Liver (tissue), 9 donors: Measurements from ENCODE around the gene RAPGEF4. TPM values are rescaled to one million over a fixed set of nuclear protein-coding genes. Genes with fewer than 3 reads are reported as not detected.

Source experiments
- DNase-seq: peaks from one replicate; pipeline ENCODE4 v3.0.0-alpha.2; 2017; ENCODE audit warnings: low spot score
- H3K27ac ChIP-seq, 2 donors: one replicate each; pipeline ENCODE4 v1.7.0; 2013; ENCODE audit warnings: inconsistent platforms in 2 of 2, low read length in 2 of 2, control low read depth in 1 of 2, low read depth in 1 of 2, mild to moderate bottlenecking in 1 of 2
- H3K27me3 ChIP-seq, 4 donors: one replicate each; pipeline versions ENCODE4 v1.6.1 to v1.7.0; 2013; ENCODE audit warnings: low read length in 3 of 4, inconsistent platforms in 1 of 4, mild to moderate bottlenecking in 1 of 4, moderate library complexity in 1 of 4; ENCODE audit not compliant: control insufficient read depth in 4 of 4, insufficient read depth in 4 of 4
- H3K36me3 ChIP-seq, 4 donors: one replicate each; pipeline versions ENCODE4 v1.6.1 to v1.7.0; 2013; ENCODE audit warnings: low read length in 3 of 4, mild to moderate bottlenecking in 3 of 4, low read depth in 1 of 4, moderate library complexity in 1 of 4; ENCODE audit not compliant: control insufficient read depth in 4 of 4, insufficient read depth in 3 of 4
- H3K4me1 ChIP-seq, 4 donors: one replicate each; pipeline versions ENCODE4 v1.6.1 to v1.7.0; 2013; ENCODE audit warnings: low read length in 3 of 4, mild to moderate bottlenecking in 3 of 4, moderate library complexity in 1 of 4; ENCODE audit not compliant: control insufficient read depth in 4 of 4, insufficient read depth in 4 of 4
- H3K4me3 ChIP-seq, 3 donors: one replicate each; pipeline versions ENCODE4 v1.6.1 to v1.7.0; 2013; ENCODE audit warnings: low read length in 3 of 3, control low read depth in 1 of 3, low read depth in 1 of 3, mild to moderate bottlenecking in 1 of 3
- H3K9ac ChIP-seq, 2 donors: one replicate each; pipeline ENCODE4 v1.7.0; 2013; ENCODE audit warnings: low read length in 2 of 2, mild to moderate bottlenecking in 2 of 2, moderate library complexity in 2 of 2, control low read depth in 1 of 2, low read depth in 1 of 2
- H3K9me3 ChIP-seq, 4 donors: one replicate each; pipeline versions ENCODE4 v1.6.1 to v1.7.0; 2013; ENCODE audit warnings: low read length in 3 of 4; ENCODE audit not compliant: control insufficient read depth in 4 of 4
- ATF3 ChIP-seq: IDR thresholded peaks from 2 replicates; pipeline ENCODE4 v1.6.1; 2016; ENCODE audit warnings: antibody characterized with exemption
- CTCF ChIP-seq: fragments of 150-350 bp; IDR thresholded peaks from 2 replicates; pipeline ENCODE4 v1.5.1; 2017; ENCODE audit warnings: improper control_type of control experiment, low read depth, low read length; ENCODE audit not compliant: missing input control
- EGR1 ChIP-seq, 2 donors: IDR thresholded peaks; 2 replicates each; pipeline ENCODE4 v1.6.1; 2016 to 2018; ENCODE audit warnings: antibody characterized with exemption in 2 of 2, low read depth in 2 of 2
- FOXA1 ChIP-seq: IDR thresholded peaks from 2 replicates; pipeline ENCODE4 v1.6.1; 2016; ENCODE audit warnings: antibody characterized with exemption
- HNF4A ChIP-seq, 2 donors: conservative IDR thresholded peaks; 2 replicates each; pipeline ENCODE4 v1.6.1; 2016; ENCODE audit warnings: antibody characterized with exemption in 2 of 2, mild to moderate bottlenecking in 2 of 2
- HNF4G ChIP-seq: IDR thresholded peaks from 2 replicates; pipeline ENCODE4 v1.6.1; 2016; ENCODE audit warnings: antibody characterized with exemption
- JUND ChIP-seq, 2 donors: IDR thresholded peaks; 2 replicates each; pipeline ENCODE4 v1.6.1; 2016; ENCODE audit warnings: antibody characterized with exemption in 2 of 2
- MAX ChIP-seq: IDR thresholded peaks from 2 replicates; pipeline ENCODE4 v1.6.1; 2016; ENCODE audit warnings: antibody characterized with exemption
- NR2F2 ChIP-seq: IDR thresholded peaks from 2 replicates; pipeline ENCODE4 v1.6.1; 2016; ENCODE audit warnings: antibody characterized with exemption
- RAD21 ChIP-seq, 2 donors: IDR thresholded peaks; 2 replicates each; pipeline ENCODE4 v1.6.1; 2016; ENCODE audit warnings: antibody characterized with exemption in 2 of 2, mild to moderate bottlenecking in 2 of 2
- REST ChIP-seq: IDR thresholded peaks from 2 replicates; pipeline ENCODE4 v1.6.1; 2016; ENCODE audit warnings: antibody characterized with exemption, mild to moderate bottlenecking
- RXRA ChIP-seq, 2 donors: IDR thresholded peaks; 2 replicates each; pipeline ENCODE4 v1.6.1; 2017 to 2018; ENCODE audit warnings: antibody characterized with exemption in 2 of 2, mild to moderate bottlenecking in 1 of 2
- SP1 ChIP-seq: IDR thresholded peaks from 2 replicates; pipeline ENCODE4 v1.6.1; 2018; ENCODE audit warnings: antibody characterized with exemption, mild to moderate bottlenecking
- TAF1 ChIP-seq: conservative IDR thresholded peaks from 2 replicates; pipeline ENCODE4 v1.6.1; 2016; ENCODE audit warnings: antibody characterized with exemption, mild to moderate bottlenecking
- YY1 ChIP-seq: IDR thresholded peaks from 2 replicates; pipeline ENCODE4 v1.6.1; 2016; ENCODE audit warnings: antibody characterized with exemption, mild to moderate bottlenecking
- ZBTB33 ChIP-seq: IDR thresholded peaks from 2 replicates; pipeline ENCODE4 v1.6.1; 2016; ENCODE audit warnings: antibody characterized with exemption
- polyA plus RNA-seq, 2 donors: library from polyadenylated mRNA; stranded (reverse) in 1 of 2; unstranded in 1 of 2; fragments of 200-250 nt in 1 of 2; fragments of >200 nt in 1 of 2; fragmentation: Nextera tagmentation in 1 of 2; extraction: Ambion mirVana in 1 of 2; gene quantifications; one replicate each; pipeline versions ENCODE4 v1.2.1 to v1.2.3, GENCODE V29; 2013 to 2015
- total RNA-seq, 2 donors: library from RNA; depleted of rRNA; stranded (reverse); fragments of >200 nt; gene quantifications; one replicate each; pipeline ENCODE4 v1.2.3, GENCODE V29; 2014
- donor health status: healthy.
- donor health status: healthy.
- donor health status: healthy.
- donor health status: healthy.
- donor health status: healthy.

RAPGEF4 gene
- total and polyA plus RNA-seq, 4 donors: 1.5 to 18.2 (median 8.3) TPM

GRCh38 chr2:172819943-172820342, 84.3 kb downstream of the RAPGEF4 start:
- H3K36me3 ChIP-seq: no peaks in the 10 kb centered on the region
- TF ChIP-seq SP1 (no peak), EGR1 (IDR thresholded peaks at IDR 0.05; ENCODE audit: low read depth in 2 of 2) (no peak), ATF3 (no peak), ZBTB33 (no peak), RAD21 (IDR thresholded peaks at IDR 0.05) (no peak), REST (no peak), JUND (IDR thresholded peaks at IDR 0.05) (no peak), NR2F2 (no peak), YY1 (no peak), RXRA (IDR thresholded peaks at IDR 0.05) (no peak), HNF4A (conservative IDR thresholded peaks at IDR 0.05) (no peak), FOXA1 (no peak), TAF1 (no peak), CTCF (no peak), MAX (no peak), HNF4G (no peak)
- H3K27ac ChIP-seq: no peak overlapping the region

More at GRCh38 chr2:172819943-172820342, 84.3 kb downstream of the RAPGEF4 start:
- Histone ChIP-seq H3K27me3 (no peaks in the 10 kb centered on the region), H3K4me3 (no peak overlapping the region), H3K9me3 (no peaks in the 10 kb centered on the region), H3K9ac (no peak overlapping the region), H3K4me1 (no peaks in the 10 kb centered on the region)
- DNase-seq: no peak
